A673 (cell line): ENCODE results near the gene COMTD1.

ENCODE experiments used
- EZH2 ChIP-seq: fragments of 200-600 bp; sonication (generic); IDR thresholded peaks from 2 replicates; pipeline ENCODE4 v1.6.1; 2017; ENCODE audit warnings: borderline replicate concordance, low read depth, mild to moderate bottlenecking, mixed read lengths, antibody characterized with exemption, low read length; ENCODE audit not compliant: poor library complexity, severe bottlenecking
- TF ChIP-seq, protein P1 (sequence below): fragments of 300-800, 200-600 bp; sonication (generic); conservative IDR thresholded peaks from 2 replicates; pipeline ENCODE4 v1.5.1; 2017; ENCODE audit warnings: low read depth, mild to moderate bottlenecking, antibody characterized with exemption, low read length, moderate library complexity, mixed read lengths

- TF ChIP-seq, protein P1, sequence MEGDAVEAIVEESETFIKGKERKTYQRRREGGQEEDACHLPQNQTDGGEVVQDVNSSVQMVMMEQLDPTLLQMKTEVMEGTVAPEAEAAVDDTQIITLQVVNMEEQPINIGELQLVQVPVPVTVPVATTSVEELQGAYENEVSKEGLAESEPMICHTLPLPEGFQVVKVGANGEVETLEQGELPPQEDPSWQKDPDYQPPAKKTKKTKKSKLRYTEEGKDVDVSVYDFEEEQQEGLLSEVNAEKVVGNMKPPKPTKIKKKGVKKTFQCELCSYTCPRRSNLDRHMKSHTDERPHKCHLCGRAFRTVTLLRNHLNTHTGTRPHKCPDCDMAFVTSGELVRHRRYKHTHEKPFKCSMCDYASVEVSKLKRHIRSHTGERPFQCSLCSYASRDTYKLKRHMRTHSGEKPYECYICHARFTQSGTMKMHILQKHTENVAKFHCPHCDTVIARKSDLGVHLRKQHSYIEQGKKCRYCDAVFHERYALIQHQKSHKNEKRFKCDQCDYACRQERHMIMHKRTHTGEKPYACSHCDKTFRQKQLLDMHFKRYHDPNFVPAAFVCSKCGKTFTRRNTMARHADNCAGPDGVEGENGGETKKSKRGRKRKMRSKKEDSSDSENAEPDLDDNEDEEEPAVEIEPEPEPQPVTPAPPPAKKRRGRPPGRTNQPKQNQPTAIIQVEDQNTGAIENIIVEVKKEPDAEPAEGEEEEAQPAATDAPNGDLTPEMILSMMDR = no peak
- TF ChIP-seq EZH2 = no peak
Observed at GRCh38 chr10:75231672-75232581, 3.8 kb downstream of the COMTD1 start.
